Calu3 (cell line): ENCODE results near the gene BACH2. TPM values are rescaled to one million over a fixed set of nuclear protein-coding genes. Genes with fewer than 3 reads are reported as not detected.

Experiments used
- BruUV-seq: library from RNA; stranded (reverse); fragments of 400-500 nt; replicated peaks from 2 replicates; lab custom pipeline; 2021; lab: Mats Ljungman, UMichigan
- CTCF ChIA-PET: fragments of 300-600 bp; sonication (Branson Sonifier 250); formaldehyde crosslinking; loops from one replicate; lab custom pipeline; 2022; ENCODE audit warnings: antibody characterized with exemption; lab: Charles Lee
- DNase-seq: peaks from one replicate; pipeline ENCODE4 v3.0.0; 2022
- H3K27ac Mint-ChIP-seq: one replicate; pipeline ENCODE4 v1.8.0; 2022; ENCODE audit warnings: mixed read lengths; ENCODE audit not compliant: unreplicated experiment
- H3K27me3 Mint-ChIP-seq: one replicate; pipeline ENCODE4 v1.8.0; 2022; ENCODE audit warnings: mixed read lengths; ENCODE audit not compliant: unreplicated experiment
- H3K36me3 Mint-ChIP-seq: one replicate; pipeline ENCODE4 v1.8.0; 2022; ENCODE audit warnings: mild to moderate bottlenecking, moderate library complexity, mixed read lengths; ENCODE audit not compliant: insufficient read depth, unreplicated experiment
- H3K4me1 Mint-ChIP-seq: one replicate; pipeline ENCODE4 v1.8.0; 2022; ENCODE audit warnings: mild to moderate bottlenecking, low read depth, mixed read lengths; ENCODE audit not compliant: unreplicated experiment
- H3K4me3 Mint-ChIP-seq: one replicate; pipeline ENCODE4 v1.8.0; 2022; ENCODE audit warnings: mild to moderate bottlenecking, low read depth, moderate library complexity, mixed read lengths; ENCODE audit not compliant: unreplicated experiment
- H3K9me3 Mint-ChIP-seq: one replicate; pipeline ENCODE4 v1.8.0; 2022; ENCODE audit warnings: low read depth, mixed read lengths; ENCODE audit not compliant: unreplicated experiment
- CTCF ChIP-seq: fragments of 200-600 bp; IDR thresholded peaks from one replicate; pipeline ENCODE4 v1.8.0; 2022; ENCODE audit warnings: antibody characterized with exemption; ENCODE audit not compliant: unreplicated experiment
- intact Hi-C: fragments of 100-400 bp; cut with micrococcal nuclease; formaldehyde crosslinking; loops from one replicate; pipeline ENCODE4 v1.10.0; 2022; ENCODE audit not compliant: unreplicated experiment
- total RNA-seq: library from RNA; stranded (reverse); gene quantifications from 2 replicates; pipeline ENCODE4 v1.2.3, GENCODE V29; 2022

BACH2 gene
- total RNA-seq, 1 experiment from 2014 or later: 7.2 TPM

GRCh38 chr6:90302320-90302719, 5.7 kb upstream of the BACH2 start:
- CTCF ChIA-PET: no interaction called here
- Mint-ChIP-seq H3K9me3 (no peaks in the 10 kb centered on the region), H3K27ac (no peak overlapping the region), H3K27me3 (peaks cover 40% of the 10 kb centered on the region), H3K4me1 (peaks cover 12% of the 10 kb centered on the region), H3K36me3 (peaks cover under 1% of the 10 kb centered on the region), H3K4me3 (no peak overlapping the region)
- no peak for TF ChIP-seq CTCF
- intact Hi-C loops: no loop called here
- DNase-seq: no peak
- BruUV-seq: no TSS peak

- Mint-ChIP-seq H3K27me3 (peaks cover 40% of the 10 kb centered on the region), H3K27ac (no peak overlapping the region), H3K4me1 (peaks cover 12% of the 10 kb centered on the region), H3K9me3 (no peaks in the 10 kb centered on the region), H3K4me3 (no peak overlapping the region), H3K36me3 (peaks cover 5% of the 10 kb centered on the region)
- intact Hi-C loops: no loop called here
- CTCF ChIA-PET: no interaction called here
- no peak for DNase-seq
- TF ChIP-seq CTCF: no peak
- no TSS peak for BruUV-seq
These were observed 5.2 kb upstream of the BACH2 start for GRCh38 chr6:90301816-90302215.

- Mint-ChIP-seq H3K27me3 (peaks cover 43% of the 10 kb centered on the region), H3K27ac (no peak overlapping the region), H3K36me3 (peaks cover 19% of the 10 kb centered on the region), H3K4me1 (peaks cover 16% of the 10 kb centered on the region), H3K9me3 (no peaks in the 10 kb centered on the region), H3K4me3 (no peak overlapping the region)
- TF ChIP-seq CTCF: no peak
- DNase-seq: no peak
- no TSS peak for BruUV-seq
- intact Hi-C loops: no loop called here
- CTCF ChIA-PET: interaction anchor here (0.5 kb wide), 1 partner anchor 488 kb away, joined by 3 read pairs; no protein-coding TSS in a partner anchor
These were observed 1.9 kb upstream of the BACH2 start for GRCh38 chr6:90298459-90299053.

- CTCF ChIA-PET: interaction anchor here (0.5 kb wide), 1 partner anchor 488 kb away, joined by 3 read pairs; no protein-coding TSS in a partner anchor
- Mint-ChIP-seq H3K4me1 (peaks cover 10% of the 10 kb centered on the region), H3K9me3 (no peaks in the 10 kb centered on the region), H3K27me3 (peaks cover 38% of the 10 kb centered on the region), H3K4me3 (peak overlapping the region; percentile 72), H3K36me3 (peaks cover 19% of the 10 kb centered on the region), H3K27ac (no peak overlapping the region)
- no peak for DNase-seq
- no TSS peak for BruUV-seq
- TF ChIP-seq CTCF: no peak
- intact Hi-C loops: no loop called here
These were observed 1.3 kb upstream of the BACH2 start for GRCh38 chr6:90297867-90298381.
